HEK293T (cell line): Measurements from ENCODE around the gene TANC2.

Experiments used
- CTCF ChIA-PET: fragments of 350-600 bp; formaldehyde crosslinking; extraction: SDS; loops from one replicate; lab custom pipeline; 2021; ENCODE audit warnings: antibody characterized with exemption, inconsistent platforms; lab: Yijun Ruan, JAX
- POLR2A ChIA-PET: fragments of 350-600 bp; formaldehyde crosslinking; extraction: SDS; loops from one replicate; lab custom pipeline; 2020; ENCODE audit warnings: antibody characterized with exemption, inconsistent platforms; lab: Yijun Ruan, JAX
- DNase-seq: peaks from one replicate; pipeline ENCODE4 v3.0.0; 2012; ENCODE audit warnings: mixed read lengths; ENCODE audit errors: extremely low spot score
- ARNT ChIP-seq: fragments of 450-650 bp; IDR thresholded peaks from 2 replicates; pipeline ENCODE4 v1.6.1; 2017; ENCODE audit warnings: mild to moderate bottlenecking
- BHLHE40 ChIP-seq: fragments of 450-650 bp; IDR thresholded peaks from 2 replicates; pipeline ENCODE4 v1.6.1; 2016; ENCODE audit warnings: mild to moderate bottlenecking, moderate library complexity, borderline replicate concordance
- CTBP1 ChIP-seq: fragments of 450-650 bp; IDR thresholded peaks from 2 replicates; pipeline ENCODE4 v1.6.1; 2016; ENCODE audit warnings: borderline replicate concordance
- ELF4 ChIP-seq: fragments of 450-650 bp; IDR thresholded peaks from 2 replicates; pipeline ENCODE4 v1.6.1; 2017; ENCODE audit warnings: antibody characterized with exemption
- FOXA1 ChIP-seq: fragments of 450-650 bp; IDR thresholded peaks from 2 replicates; pipeline ENCODE4 v1.6.1; 2016; ENCODE audit warnings: mild to moderate bottlenecking
- FOXK2 ChIP-seq: fragments of 450-650 bp; IDR thresholded peaks from 2 replicates; pipeline ENCODE4 v1.6.1; 2016; ENCODE audit warnings: mild to moderate bottlenecking
- FOXM1 ChIP-seq: fragments of 450-650 bp; IDR thresholded peaks from 2 replicates; pipeline ENCODE4 v1.6.1; 2017; ENCODE audit warnings: mild to moderate bottlenecking, borderline replicate concordance
- HDGF ChIP-seq: fragments of 450-650 bp; IDR thresholded peaks from 2 replicates; pipeline ENCODE4 v1.6.1; 2017; ENCODE audit warnings: antibody characterized with exemption, borderline replicate concordance
- L3MBTL2 ChIP-seq: fragments of 450-650 bp; conservative IDR thresholded peaks from 2 replicates; pipeline ENCODE4 v1.6.1; 2016; ENCODE audit warnings: mild to moderate bottlenecking
- LEF1 ChIP-seq: fragments of 450-650 bp; IDR thresholded peaks from 2 replicates; pipeline ENCODE4 v1.6.1; 2017; ENCODE audit warnings: mild to moderate bottlenecking, borderline replicate concordance
- NFRKB ChIP-seq: fragments of 450-650 bp; IDR thresholded peaks from 2 replicates; pipeline ENCODE4 v1.6.1; 2016; ENCODE audit warnings: mild to moderate bottlenecking, moderate library complexity
- SP1 ChIP-seq: fragments of 450-650 bp; IDR thresholded peaks from 2 replicates; pipeline ENCODE4 v1.6.1; 2017
- SUZ12 ChIP-seq: fragments of 450-650 bp; IDR thresholded peaks from 2 replicates; pipeline ENCODE4 v1.6.1; 2016; ENCODE audit warnings: mild to moderate bottlenecking
- TARDBP ChIP-seq: fragments of 450-650 bp; IDR thresholded peaks from 2 replicates; pipeline ENCODE4 v1.6.1; 2016
- ZNF384 ChIP-seq: fragments of 450-650 bp; IDR thresholded peaks from 2 replicates; pipeline ENCODE4 v1.6.1; 2016
- TF ChIP-seq, protein P1 (sequence below): fragments of 450-650 bp; IDR thresholded peaks from 2 replicates; pipeline ENCODE4 v1.6.1; 2016

The TANC2 gene

DNA sequence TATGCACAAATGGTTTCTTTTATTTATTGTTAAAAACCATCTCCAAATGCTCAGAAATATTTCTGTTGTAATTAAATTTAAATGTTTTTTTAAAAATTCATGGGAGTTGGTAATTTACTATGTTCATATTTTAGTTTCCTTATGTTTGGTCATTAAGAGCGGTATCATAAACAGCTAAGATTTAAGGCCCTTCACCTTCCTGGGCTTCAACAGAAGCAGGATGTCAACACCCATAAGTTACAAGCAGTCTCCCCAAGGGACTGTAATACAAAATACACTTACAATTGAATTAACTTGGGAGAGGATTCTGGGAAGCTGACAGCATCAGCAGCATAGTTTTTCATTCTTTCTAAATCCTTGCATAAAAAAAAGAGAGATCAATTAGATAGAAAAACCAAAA is 30.9 kb upstream of the TANC2 start:
- no peak for DNase-seq
- POLR2A ChIA-PET = interaction anchor here (1.1 kb wide), 1 partner anchor 30 kb away, joined by 4 read pairs; the partner anchor contains the start of gene TANC2
- no peak for TF ChIP-seq L3MBTL2
- CTCF ChIA-PET = interaction anchor here (1.1 kb wide), 1 partner anchor 34 kb away, joined by 3 read pairs; no protein-coding TSS in a partner anchor

DNA sequence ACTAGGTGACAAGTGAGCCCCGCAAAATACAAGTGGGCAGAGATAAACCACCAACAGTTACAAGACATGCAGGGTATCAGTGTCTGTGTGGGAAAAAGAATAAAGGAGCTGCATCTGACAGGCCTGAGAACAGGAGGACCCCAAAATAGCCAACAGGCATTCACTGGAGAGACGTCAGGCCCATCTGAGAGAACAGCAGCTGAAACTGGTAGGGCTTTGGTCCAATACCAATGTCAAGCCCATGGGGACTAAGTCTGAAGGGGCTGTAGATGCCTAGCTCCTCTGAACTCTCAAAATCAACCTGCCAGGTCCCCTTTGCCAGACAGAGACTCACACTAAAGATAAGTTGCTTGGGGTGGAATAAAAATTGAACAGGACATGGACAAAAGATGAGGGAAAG is 30.5 kb upstream of the TANC2 start:
- CTCF ChIA-PET = interaction anchor here (0.6 to 1.1 kb wide), 2 partner anchors 33 to 38 kb away, joined by 3 to 4 read pairs; no protein-coding TSS in a partner anchor
- no peak for TF ChIP-seq TARDBP
- TF ChIP-seq HDGF = no peak
- no peak for TF ChIP-seq ARNT
- TF ChIP-seq NFRKB = no peak
- TF ChIP-seq SP1 = no peak
- no peak for DNase-seq
- POLR2A ChIA-PET = interaction anchor here (1.1 kb wide), 1 partner anchor 30 kb away, joined by 4 read pairs; the partner anchor contains the start of gene TANC2

DNA sequence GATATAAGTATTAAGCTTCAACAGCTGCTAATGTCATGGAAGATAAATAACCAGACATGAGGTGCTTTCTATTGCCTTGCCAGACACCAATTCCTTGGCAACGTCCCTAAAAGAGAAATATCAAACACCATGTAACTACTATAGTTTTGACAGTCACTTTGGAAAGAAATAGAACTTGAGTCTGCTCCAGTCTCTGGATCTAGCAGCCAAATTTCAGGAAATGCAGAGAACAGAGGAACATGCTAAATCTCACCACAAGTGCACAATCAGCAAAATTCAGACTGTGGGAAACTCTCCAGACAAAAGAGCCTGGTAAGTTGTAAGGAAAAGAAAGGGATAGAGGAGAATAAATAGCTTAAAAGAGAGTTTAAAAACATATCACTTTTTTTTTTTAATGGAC is 28.4 kb upstream of the TANC2 start:
- no peak for DNase-seq
- TF ChIP-seq SP1 = no peak
- no peak for TF ChIP-seq FOXM1
- TF ChIP-seq FOXK2 = no peak
- no peak for TF ChIP-seq ELF4
- TF ChIP-seq HDGF = no peak
- TF ChIP-seq, protein P1, sequence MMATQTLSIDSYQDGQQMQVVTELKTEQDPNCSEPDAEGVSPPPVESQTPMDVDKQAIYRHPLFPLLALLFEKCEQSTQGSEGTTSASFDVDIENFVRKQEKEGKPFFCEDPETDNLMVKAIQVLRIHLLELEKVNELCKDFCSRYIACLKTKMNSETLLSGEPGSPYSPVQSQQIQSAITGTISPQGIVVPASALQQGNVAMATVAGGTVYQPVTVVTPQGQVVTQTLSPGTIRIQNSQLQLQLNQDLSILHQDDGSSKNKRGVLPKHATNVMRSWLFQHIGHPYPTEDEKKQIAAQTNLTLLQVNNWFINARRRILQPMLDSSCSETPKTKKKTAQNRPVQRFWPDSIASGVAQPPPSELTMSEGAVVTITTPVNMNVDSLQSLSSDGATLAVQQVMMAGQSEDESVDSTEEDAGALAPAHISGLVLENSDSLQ = no peak
- no peak for TF ChIP-seq SUZ12
- TF ChIP-seq CTBP1 = no peak
- no peak for TF ChIP-seq ARNT
- no peak for TF ChIP-seq ZNF384
- no peak for TF ChIP-seq BHLHE40
- no peak for TF ChIP-seq LEF1
- no peak for TF ChIP-seq TARDBP
- TF ChIP-seq NFRKB = no peak
- TF ChIP-seq L3MBTL2 = no peak
- TF ChIP-seq FOXA1 = no peak
- CTCF ChIA-PET = no interaction called here
- POLR2A ChIA-PET = no interaction called here

DNA sequence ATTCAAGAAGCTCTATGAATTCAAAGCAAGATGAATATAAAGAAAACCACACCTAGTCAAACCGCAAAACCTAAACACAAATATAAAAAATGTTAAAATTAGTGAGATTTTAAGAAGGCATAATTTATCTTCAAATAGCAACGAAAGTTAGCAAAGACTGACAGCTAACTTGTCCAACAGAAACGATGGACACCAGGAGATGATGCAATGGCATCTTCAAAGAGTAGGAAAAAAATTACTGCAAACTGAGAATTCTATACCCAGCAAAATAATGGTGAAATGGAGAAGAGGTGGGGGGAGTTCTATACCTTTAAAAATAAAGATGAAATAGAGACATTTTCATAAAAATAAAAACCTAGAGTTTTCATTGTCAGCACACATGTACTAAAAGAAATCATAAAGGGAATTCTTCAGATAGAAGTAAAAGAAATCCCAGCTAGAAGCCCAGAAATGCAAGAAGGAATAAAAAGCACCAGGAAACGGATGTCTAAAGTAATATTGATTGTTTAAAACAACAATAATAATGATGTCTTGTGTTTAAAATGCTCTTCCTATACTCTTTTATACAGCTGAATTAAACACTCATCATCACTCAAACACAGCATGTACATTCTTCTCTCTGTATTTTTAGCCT is 24.6 kb upstream of the TANC2 start:
- CTCF ChIA-PET = no interaction called here
- DNase-seq = no peak
- POLR2A ChIA-PET = no interaction called here
- TF ChIP-seq HDGF (no peak), NFRKB (no peak)
- TF ChIP-seq, protein P1 = peak; percentile 52

DNA sequence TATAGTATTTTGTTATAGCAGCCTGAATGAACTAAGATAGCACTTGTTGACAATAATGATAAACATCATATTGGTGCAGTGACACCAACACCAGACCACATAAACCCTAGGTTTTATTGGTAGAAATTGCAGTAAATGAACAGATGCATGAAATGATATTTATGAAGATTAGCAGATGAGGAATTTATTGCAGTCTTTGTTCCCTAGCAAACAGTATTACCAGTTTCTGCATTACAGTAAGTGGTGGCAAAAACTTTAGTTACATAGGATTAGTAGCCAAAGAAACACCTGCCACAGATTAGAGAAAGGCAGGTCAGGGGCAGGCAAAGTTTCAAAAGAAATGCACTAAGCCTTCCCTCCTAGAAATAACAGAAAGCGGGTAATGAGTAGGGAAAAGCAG is 17.7 kb upstream of the TANC2 start:
- no peak for DNase-seq
- CTCF ChIA-PET = no interaction called here
- POLR2A ChIA-PET = no interaction called here
- no peak for TF ChIP-seq LEF1
- TF ChIP-seq BHLHE40 = no peak
- no peak for TF ChIP-seq NFRKB
- no peak for TF ChIP-seq FOXM1
- TF ChIP-seq, protein P1 = no peak
- TF ChIP-seq CTBP1 = no peak
- no peak for TF ChIP-seq ARNT
- TF ChIP-seq SUZ12 = no peak
- no peak for TF ChIP-seq ELF4
- TF ChIP-seq SP1 = no peak
- no peak for TF ChIP-seq ZNF384
- TF ChIP-seq HDGF = no peak
- TF ChIP-seq FOXK2 = no peak

DNA sequence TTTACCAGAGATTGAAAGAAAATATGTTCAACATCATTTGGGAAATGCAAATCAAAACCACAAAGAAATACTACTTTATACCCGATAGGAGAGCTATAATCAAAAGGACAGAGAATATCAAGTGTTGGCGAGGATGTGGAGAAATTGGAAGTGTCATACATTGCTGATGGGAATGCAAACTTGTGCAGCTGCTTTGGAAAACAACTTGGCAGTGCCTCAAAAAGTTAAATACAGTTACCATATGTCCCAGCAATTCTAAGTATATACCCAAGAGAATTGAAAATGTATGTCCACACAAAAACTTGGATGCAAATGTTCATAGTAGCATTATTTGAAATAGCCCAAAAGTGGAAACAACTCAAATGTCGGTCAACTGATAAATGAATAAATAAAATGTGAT is 17.0 kb upstream of the TANC2 start:
- ChIA-PET POLR2A (no interaction called here), CTCF (interaction anchor here (0.8 kb wide), 1 partner anchor 20 kb away, joined by 3 read pairs; no protein-coding TSS in a partner anchor)
- no peak for TF ChIP-seq ARNT
- TF ChIP-seq FOXA1 = no peak
- TF ChIP-seq BHLHE40 = no peak
- no peak for TF ChIP-seq LEF1
- TF ChIP-seq L3MBTL2 = no peak
- no peak for TF ChIP-seq HDGF
- TF ChIP-seq, protein P1 = no peak
- TF ChIP-seq CTBP1 = no peak
- no peak for TF ChIP-seq FOXM1
- TF ChIP-seq TARDBP = no peak
- TF ChIP-seq ELF4 = no peak
- TF ChIP-seq SP1 = no peak
- TF ChIP-seq ZNF384 = no peak
- no peak for TF ChIP-seq FOXK2
- TF ChIP-seq NFRKB = no peak
- no peak for TF ChIP-seq SUZ12
- no peak for DNase-seq
